Measurements from ENCODE around the gene ZBTB47. TPM values are rescaled to one million over a fixed set of nuclear protein-coding genes. Genes with fewer than 3 reads are reported as not detected.

Gene ZBTB47
- total RNA-seq, 4 donors from 2014 or later, result 10.0 to 44.1 (median 19.7) TPM

- in situ Hi-C loops (cut with MboI; ENCODE audit: low pct_ligation_motif_present in 1 of 4, low pct_unique_long_range_greater_than_20kb in 1 of 4, low sequenced_read_pairs in 3 of 4), result no loop called here
- Histone ChIP-seq H3K4me1 (peaks cover 0 to 21% (median 6%) of the 10 kb centered on the region in 4 donors), H3K27me3 (peaks cover 14% of the 10 kb centered on the region), H3K9me3 (no peaks in the 10 kb centered on the region), H3K4me3 (no peak overlapping the region), H3K36me3 (no peaks in the 10 kb centered on the region), H3K27ac (no peak overlapping the region)
- no peak for TF ChIP-seq POLR2AphosphoS5 (IDR thresholded peaks at IDR 0.05)
- no peak for TF ChIP-seq EP300 (IDR thresholded peaks at IDR 0.05; ENCODE audit: low read depth)
- TF ChIP-seq, protein P1, sequence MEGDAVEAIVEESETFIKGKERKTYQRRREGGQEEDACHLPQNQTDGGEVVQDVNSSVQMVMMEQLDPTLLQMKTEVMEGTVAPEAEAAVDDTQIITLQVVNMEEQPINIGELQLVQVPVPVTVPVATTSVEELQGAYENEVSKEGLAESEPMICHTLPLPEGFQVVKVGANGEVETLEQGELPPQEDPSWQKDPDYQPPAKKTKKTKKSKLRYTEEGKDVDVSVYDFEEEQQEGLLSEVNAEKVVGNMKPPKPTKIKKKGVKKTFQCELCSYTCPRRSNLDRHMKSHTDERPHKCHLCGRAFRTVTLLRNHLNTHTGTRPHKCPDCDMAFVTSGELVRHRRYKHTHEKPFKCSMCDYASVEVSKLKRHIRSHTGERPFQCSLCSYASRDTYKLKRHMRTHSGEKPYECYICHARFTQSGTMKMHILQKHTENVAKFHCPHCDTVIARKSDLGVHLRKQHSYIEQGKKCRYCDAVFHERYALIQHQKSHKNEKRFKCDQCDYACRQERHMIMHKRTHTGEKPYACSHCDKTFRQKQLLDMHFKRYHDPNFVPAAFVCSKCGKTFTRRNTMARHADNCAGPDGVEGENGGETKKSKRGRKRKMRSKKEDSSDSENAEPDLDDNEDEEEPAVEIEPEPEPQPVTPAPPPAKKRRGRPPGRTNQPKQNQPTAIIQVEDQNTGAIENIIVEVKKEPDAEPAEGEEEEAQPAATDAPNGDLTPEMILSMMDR (IDR thresholded peaks at IDR 0.05), result no peak
- no peak for TF ChIP-seq POLR2A (IDR thresholded peaks at IDR 0.05)
- 83 to 85% methylated on average over 1 to 7 of the region's 7 CpGs for WGBS, 2 donors (ENCODE audit: low coverage in 1 of 2)
- intact Hi-C loops (cut with DNase I; ENCODE audit: low total_unique reads), result no loop called here
- no peak for DNase-seq
These were observed 33.5 kb downstream of the ZBTB47 start for GRCh38 chr3:42686832-42687650.

GRCh38 chr3:42688016-42688415, 34.5 kb downstream of the ZBTB47 start:
- Histone ChIP-seq H3K4me3 (no peak overlapping the region), H3K4me1 (peaks cover 0 to 21% (median 6%) of the 10 kb centered on the region in 4 donors), H3K27me3 (peaks cover 14% of the 10 kb centered on the region), H3K36me3 (no peaks in the 10 kb centered on the region), H3K27ac (no peak overlapping the region), H3K9me3 (no peaks in the 10 kb centered on the region)
- no peak for DNase-seq
- in situ Hi-C loops (cut with MboI; ENCODE audit: low pct_ligation_motif_present in 1 of 4, low pct_unique_long_range_greater_than_20kb in 1 of 4, low sequenced_read_pairs in 3 of 4) (no loop called here), intact Hi-C loops (cut with DNase I; ENCODE audit: low total_unique reads) (no loop called here)
- WGBS, 2 donors (ENCODE audit: low coverage in 1 of 2), result 90% methylated on average over 15 of the region's 15 CpGs; no CpG with 5 or more reads in 1 of the 2 donors
- TF ChIP-seq, protein P1 (IDR thresholded peaks at IDR 0.05), result no peak
- no peak for TF ChIP-seq POLR2AphosphoS5 (IDR thresholded peaks at IDR 0.05)
- no peak for TF ChIP-seq POLR2A (IDR thresholded peaks at IDR 0.05)
- no peak for TF ChIP-seq EP300 (IDR thresholded peaks at IDR 0.05; ENCODE audit: low read depth)

DNA sequence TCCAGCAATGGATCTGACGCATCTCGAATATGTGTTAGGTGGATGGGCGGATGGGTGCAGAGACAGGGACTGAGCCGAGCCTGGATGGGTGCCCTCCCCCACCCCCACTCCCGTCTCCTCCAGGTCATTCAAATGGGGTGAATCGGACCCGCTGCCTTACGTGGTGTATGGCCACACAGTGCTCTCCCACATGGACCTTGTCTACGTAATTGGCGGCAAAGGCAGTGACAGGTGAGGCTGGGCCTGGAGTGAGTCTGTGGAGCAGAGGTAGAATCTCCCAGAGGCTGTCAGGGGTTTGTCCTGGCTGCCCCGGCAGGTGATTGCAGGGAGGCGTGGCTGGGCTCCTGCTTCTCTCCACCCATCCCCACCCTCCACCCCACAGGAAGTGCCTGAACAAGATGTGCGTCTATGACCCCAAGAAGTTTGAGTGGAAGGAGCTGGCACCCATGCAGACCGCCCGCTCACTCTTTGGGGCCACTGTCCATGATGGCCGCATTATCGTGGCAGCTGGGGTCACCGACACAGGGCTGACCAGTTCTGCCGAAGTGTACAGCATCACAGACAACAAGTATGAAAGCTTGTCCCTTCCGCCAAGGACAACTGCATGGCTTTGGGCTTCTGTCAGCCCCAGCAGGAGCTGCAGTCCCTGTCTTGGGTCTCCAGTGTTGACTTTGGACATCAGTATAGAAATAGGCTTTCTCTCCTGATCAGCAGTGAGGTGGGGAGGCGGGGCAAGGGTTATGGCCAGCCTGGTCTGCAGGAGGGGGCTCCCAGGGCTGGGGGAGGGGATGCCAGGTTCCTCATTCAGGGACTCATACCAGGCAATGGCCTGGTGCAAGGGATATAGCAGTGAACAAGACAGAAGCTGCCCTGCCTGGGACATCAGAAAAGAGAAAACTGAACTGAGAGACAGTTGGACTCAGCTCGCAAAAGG, 35.3 kb downstream of the ZBTB47 start:
- Histone ChIP-seq H3K4me1 (peaks cover 0 to 16% (median 4%) of the 10 kb centered on the region in 4 donors), H3K36me3 (no peaks in the 10 kb centered on the region), H3K4me3 (no peak overlapping the region), H3K9me3 (no peaks in the 10 kb centered on the region), H3K27ac (no peak overlapping the region), H3K27me3 (peaks cover 14% of the 10 kb centered on the region)
- WGBS, 2 donors (ENCODE audit: low coverage in 1 of 2), result 81 to 83% methylated on average over 3 to 22 of the region's 22 CpGs
- DNase-seq, result no peak
- TF ChIP-seq POLR2A (IDR thresholded peaks at IDR 0.05), result no peak
- no peak for TF ChIP-seq POLR2AphosphoS5 (IDR thresholded peaks at IDR 0.05)
- TF ChIP-seq, protein P1 (IDR thresholded peaks at IDR 0.05), result no peak
- no peak for TF ChIP-seq EP300 (IDR thresholded peaks at IDR 0.05; ENCODE audit: low read depth)
- intact Hi-C loops (cut with DNase I; ENCODE audit: low total_unique reads), result no loop called here
- in situ Hi-C loops (cut with MboI; ENCODE audit: low pct_ligation_motif_present in 1 of 4, low pct_unique_long_range_greater_than_20kb in 1 of 4, low sequenced_read_pairs in 3 of 4), result no loop called here

DNA sequence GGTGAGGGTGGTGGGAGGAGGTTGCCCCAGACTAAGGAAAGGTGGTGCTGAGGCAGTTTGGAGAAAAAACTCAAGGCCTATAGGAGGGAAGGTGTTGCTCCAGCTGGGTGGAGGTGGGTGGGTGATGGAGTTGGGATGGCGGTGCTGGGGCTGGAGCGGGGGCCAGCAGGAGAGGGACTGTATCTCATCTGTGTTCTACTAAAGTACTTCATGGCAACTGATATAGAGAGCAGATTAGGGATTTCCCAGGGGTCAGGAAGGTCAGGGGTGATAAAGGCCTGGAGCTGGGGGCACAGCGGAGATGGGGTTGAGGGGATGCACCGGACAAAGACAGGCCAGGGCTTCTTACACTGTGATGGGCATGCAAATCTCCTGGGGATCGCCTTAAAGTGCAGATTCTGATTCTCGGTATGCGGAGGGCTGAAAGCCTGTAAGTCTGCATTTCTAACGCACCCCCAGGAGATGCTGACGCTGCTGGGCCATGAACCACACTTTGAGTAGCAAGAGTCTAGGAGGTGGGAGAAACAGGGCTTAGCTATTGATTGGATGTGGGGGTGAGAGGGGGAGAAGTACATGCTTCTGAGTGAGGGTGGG, 36.0 kb downstream of the ZBTB47 start:
- intact Hi-C loops (cut with DNase I; ENCODE audit: low total_unique reads), result no loop called here
- no peak for DNase-seq

More for the DNA sequence above, 36.0 kb downstream of the ZBTB47 start:
- Histone ChIP-seq H3K27me3 (peaks cover 14% of the 10 kb centered on the region), H3K4me3 (no peak overlapping the region), H3K36me3 (no peaks in the 10 kb centered on the region), H3K9me3 (no peaks in the 10 kb centered on the region), H3K4me1 (peaks cover 0 to 10% (median 3%) of the 10 kb centered on the region in 4 donors), H3K27ac (no peak overlapping the region)
- in situ Hi-C loops (cut with MboI; ENCODE audit: low pct_ligation_motif_present in 1 of 4, low pct_unique_long_range_greater_than_20kb in 1 of 4, low sequenced_read_pairs in 3 of 4), result no loop called here
- WGBS, 2 donors (ENCODE audit: low coverage in 1 of 2), result 75 to 77% methylated on average over 4 to 9 of the region's 9 CpGs
- TF ChIP-seq POLR2A (IDR thresholded peaks at IDR 0.05) (no peak), EP300 (IDR thresholded peaks at IDR 0.05; ENCODE audit: low read depth) (no peak), POLR2AphosphoS5 (IDR thresholded peaks at IDR 0.05) (no peak)
- TF ChIP-seq, protein P1 (IDR thresholded peaks at IDR 0.05), result no peak
